Stimulated activated CD4-positive, alpha-beta T cell treated with anti-CD3 and anti-CD28 coated beads, Interleukin-1b, Interleukin-23, amount 100 ng/mL, for 48 hours (primary cell): ENCODE measurements around the gene PDE8B.

Source experiments
- DNase-seq: peaks from one replicate; pipeline ENCODE4 v3.0.0-alpha.2; 2020

The PDE8B gene

DNA sequence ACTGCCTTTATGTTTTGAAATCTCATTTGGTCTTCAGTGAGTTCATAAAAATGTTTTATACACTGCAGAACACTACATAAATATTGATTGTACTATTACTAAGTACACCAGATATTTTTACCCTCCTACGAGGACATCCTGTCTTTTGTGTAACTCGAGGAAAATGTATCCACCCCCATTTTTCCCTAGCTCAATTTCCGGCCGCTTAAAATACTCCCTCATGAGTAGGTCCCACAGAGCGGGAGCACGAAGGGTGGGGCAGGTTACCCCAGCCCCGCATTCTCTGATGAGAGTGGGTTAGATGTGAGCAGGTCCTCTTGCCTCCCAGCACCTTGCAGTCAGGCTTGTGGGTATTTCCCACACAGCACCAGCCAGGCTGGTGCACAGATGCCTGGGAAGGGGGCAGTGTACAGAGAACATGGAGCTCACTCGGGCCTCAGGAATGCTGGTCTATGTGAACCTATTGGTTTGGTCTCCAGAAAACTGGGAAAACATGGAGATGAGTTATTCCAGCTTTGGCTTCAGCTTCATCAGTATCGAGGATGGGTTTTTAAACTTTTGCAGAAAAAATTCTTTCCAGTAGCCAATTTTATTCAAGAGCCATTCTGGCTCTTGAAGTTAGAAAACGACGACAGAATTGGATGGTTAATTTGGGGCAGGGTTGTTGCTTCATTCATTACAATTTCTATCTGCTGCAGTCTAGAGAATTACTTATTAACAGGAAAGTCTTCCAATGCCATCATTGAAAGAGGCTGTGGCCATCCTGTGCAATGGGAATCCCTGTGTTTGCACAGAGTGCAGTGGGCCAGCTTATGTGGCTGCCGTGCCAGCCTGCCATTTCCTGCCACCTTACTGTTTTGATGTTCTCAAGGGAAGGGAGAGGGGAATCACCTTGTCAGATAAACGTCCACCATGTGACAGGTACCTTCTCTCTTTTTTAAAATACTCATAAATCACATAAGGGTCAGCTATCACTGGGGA, 208.4 kb downstream of the PDE8B start:
- DNase-seq: no peak

- no peak for DNase-seq
Observed at GRCh38 chr5:77419644-77420582, 209.4 kb downstream of the PDE8B start.

DNA sequence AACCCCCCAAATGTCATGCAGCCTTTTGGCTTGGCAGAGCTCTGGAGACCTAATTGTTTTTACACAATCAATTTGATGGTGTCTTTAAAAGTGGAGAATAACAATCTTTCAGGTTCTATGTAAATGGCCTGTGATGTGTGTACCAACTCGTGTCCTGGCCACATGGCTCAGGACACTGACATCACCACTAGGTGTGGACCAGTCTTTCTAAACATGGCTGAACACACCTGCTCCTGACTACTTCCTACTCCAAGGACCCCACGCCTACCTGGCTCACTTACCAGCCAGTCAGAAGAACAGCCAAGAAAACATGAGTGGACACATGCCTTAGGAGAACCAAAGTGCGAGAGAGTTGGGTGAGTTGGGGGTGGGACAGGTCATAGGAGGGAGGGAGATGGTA, 210.5 kb downstream of the PDE8B start:
- DNase-seq: no peak

DNA sequence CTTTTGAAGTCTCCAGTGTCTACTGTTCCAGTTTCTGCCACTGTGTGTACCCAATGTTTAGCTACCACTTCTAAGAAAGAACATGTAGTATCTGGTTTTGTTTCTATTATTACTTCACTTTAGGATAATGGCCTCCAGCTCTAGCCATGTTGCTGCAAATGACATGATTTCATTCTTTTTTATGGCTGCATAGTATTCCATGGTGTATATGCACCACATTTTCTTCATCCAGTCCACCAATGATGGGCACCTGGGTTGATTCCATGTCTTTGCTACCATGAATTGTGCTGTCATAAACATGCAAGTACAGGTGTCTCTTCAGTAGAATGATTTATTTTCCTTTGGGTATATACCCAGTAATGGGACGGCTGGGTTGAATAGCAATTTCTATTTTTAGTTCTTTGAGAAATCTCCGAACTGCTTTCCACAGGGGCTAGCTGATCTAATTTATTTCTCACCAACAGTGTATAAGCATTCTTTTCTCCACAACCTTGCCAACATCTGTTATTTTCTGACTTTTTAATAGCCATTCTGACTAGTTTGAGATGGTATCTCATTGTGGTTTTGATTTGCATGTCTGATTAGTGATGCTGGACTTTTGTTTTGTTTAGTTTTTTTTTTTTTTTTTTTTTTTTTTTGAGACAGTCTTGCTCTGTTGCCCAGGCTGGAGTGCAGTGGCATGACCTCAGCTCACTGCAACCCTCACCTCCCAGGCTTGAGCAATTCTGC, 212.7 kb downstream of the PDE8B start:
- no peak for DNase-seq

GRCh38 chr5:77424921-77425320, 214.4 kb downstream of the PDE8B start:
- no peak for DNase-seq

- DNase-seq: no peak
Observed at GRCh38 chr5:77425420-77425819, 214.9 kb downstream of the PDE8B start.

DNA sequence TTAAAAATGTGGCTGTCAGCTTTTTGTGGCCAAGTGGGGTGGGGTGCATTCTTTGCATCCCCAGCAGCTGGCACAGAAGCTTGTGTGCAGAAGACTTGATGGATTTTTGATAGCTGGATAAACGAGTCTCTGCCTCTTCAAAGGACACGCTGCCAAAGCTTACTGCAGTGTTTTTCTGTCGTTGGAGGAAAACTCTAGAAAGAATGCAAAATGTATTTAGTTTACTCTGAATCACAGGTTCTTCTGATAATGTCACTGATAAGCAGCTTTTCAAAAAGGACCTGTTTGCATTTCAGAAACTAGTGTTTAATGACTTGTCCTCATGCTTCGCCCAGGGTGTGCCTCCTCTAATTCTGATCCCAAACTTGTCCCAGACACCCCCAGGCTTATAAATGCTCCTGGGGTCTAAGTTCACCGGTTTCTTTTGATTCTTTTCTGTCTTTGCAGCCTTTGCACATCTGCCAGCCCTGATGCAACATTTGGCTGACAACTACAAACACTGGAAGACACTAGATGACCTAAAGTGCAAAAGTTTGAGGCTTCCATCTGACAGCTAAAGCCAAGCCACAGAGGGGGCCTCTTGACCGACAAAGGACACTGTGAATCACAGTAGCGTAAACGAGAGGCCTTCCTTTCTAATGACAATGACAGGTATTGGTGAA, 215.6 kb downstream of the PDE8B start:
- DNase-seq: no peak

DNA sequence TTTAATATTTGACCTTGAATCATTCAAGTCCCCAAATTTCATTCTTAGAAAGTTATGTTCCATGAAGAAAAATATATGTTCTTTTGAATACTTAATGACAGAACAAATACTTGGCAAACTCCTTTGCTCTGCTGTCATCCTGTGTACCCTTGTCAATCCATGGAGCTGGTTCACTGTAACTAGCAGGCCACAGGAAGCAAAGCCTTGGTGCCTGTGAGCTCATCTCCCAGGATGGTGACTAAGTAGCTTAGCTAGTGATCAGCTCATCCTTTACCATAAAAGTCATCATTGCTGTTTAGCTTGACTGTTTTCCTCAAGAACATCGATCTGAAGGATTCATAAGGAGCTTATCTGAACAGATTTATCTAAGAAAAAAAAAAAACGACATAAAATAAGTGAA, 216.2 kb downstream of the PDE8B start:
- DNase-seq: no peak

DNA sequence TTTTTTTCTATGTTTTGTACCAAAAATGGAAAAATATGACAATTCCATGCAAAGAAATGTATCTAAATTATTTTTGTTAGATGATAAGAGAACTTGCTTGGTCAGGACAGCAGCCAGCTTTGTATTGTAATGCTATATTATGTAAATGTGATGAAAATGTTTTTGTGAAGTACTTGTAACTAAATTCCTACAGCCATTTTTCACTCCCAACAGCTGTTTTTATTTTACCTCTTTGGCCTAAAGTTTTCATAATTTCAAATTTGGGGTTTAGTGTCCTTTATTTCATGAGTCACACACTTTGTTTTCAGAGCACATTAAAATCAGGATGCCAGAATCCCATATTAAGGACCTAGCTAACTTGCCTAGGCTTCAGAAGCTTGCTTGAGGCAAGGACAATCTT, 217.5 kb downstream of the PDE8B start:
- no peak for DNase-seq

DNA sequence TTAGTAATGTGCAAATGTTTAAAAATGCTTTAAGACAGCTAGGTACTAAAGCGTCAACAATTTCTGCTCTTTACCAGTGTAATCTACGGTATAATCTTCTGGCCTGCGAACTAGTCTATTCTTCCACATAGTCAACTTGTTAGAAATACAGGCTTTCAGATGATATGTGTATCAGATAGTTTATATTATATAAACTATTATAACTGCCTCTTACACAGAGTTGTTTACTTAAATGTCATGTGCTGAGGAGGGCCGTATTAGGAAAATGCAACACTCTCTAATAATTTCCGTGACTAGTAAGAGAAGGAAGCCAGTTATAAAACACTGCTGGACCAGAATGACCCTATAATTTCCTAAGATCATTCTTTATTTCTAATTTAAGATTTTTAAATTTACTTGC, 218.0 kb downstream of the PDE8B start:
- DNase-seq: no peak

DNA sequence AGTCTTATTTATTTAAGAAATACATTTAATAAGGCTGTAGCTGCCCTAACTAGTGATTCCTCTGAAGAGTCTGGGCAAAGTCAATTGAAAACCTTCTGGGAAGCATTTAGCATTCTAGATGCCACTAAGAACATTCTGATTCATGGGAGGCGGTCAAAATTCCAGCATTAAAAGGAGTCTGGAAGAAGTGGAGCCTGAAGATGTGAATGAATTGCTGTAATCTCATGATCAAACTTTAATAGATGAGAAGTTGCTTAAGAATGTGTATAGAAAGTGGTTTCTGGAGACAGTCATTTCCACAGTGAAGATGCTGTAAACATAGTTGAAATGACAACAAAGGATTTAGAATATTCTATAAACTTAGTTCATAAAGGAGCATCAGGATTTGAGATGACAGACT, 220.2 kb downstream of the PDE8B start:
- DNase-seq: no peak

- DNase-seq: no peak
Observed at GRCh38 chr5:77431286-77431685, 220.8 kb downstream of the PDE8B start.

DNA sequence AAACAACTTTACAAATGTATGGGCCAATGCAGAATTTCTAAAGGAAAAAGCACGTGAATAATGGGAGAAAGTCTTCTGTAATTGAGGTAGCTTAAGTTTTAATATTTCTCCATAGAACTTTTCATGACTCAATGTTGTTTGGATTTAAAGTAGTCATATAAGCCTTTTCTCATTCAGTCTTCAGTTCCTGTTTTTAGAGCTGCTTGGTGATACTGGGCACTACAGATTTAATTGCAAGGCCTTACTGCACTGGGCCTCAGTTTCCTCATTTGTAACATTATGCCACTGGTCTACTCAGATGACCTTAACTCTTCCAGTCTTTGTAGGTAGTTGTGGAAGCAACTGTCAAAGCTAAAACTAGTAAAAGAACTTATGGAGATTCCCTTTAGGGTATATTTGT, 221.2 kb downstream of the PDE8B start:
- DNase-seq: no peak

DNA sequence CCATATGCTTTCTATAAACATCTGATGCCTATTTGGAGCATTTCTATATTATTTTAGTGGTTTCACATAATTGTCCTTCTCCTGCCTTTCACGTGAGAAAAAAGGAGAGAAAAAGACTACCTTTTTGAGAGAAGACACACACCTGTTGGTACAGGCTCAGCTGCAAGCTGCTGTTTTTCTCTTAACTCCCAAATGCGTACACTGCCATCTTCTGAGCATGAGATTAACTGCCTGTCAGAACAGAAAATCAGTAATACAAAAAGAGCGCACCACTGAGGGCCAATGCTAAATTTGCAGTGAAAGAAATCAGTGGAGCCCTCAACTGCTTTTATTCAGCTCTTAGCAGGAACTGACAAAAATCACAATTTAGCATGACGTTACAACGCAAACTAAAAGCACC, 226.7 kb downstream of the PDE8B start:
- no peak for DNase-seq

DNA sequence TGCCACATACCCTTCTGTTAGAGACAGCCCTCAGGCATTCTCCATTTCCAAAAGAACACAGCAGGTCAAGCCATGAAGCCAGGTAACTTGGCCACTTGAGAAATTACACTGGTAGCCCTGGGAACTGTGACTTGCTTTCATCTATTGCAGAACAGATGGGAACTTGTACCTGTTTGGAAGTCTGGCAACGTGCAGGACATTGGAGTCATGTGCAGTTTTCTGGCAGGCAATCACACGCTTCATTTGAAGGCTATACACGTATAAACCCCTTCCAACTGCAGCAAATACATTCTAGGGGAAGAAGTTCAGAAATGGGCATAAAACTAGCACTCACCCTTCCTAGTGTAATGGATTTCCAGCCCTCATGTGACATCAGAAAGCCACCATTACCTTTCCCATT, 227.6 kb downstream of the PDE8B start:
- DNase-seq: no peak

- DNase-seq: no peak
Observed at GRCh38 chr5:77443670-77444069, 233.2 kb downstream of the PDE8B start.

DNA sequence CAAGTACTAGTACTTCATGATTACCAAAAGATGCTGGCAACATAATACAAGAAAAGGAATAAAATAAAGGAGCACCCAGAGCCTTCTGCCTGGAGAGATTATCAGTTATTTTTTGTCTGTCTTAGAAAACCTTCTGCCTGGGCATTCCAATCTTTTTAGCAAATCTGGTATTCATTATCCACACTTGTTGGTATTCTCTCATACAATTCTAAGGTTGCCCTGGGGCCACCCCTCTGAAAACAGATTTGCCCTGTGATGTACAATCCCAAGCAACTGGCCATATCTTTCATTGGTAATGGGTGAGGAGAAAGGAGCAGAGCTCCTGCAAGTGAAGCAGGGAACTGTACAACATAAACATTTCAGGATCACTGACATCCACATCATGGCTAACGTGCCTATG, 233.9 kb downstream of the PDE8B start:
- no peak for DNase-seq

DNA sequence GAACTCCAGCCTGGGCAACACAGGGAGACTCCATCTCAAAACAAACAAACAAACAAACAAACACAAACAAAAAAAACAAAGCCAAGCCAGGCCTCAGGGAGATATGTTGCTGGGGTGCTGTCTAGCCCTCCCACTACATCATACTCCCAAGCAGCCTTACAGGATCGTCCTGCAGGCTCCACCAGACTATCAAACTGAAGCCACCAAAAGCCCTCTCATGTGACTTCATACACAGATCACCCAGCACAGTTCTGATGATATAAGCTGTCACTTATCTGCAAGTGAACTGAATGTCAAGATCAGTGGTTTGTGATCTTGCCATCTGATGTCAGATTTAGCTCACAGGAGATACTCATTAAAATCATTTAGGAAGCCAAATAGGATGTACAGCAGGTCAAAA, 238.4 kb downstream of the PDE8B start:
- DNase-seq: no peak

DNA sequence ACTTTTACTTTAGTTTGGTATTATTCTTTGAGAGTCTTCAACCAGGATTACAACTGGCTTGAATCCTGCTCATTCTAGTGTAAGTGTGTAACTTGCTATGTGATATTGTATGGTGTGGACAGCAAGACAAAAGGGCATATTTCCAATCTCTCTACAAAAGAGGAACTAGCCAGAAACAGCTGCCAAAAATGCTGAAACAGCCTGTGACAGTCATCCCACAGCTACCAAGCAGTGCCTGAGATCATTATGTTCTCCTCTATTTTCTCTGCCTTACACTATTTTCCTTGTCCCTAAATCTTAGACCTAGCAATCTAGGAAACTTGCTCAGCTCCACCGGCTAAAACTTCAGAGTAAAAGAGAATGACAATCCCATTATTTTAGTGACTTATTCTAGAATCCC, 238.8 kb downstream of the PDE8B start:
- no peak for DNase-seq

- no peak for DNase-seq
Observed at GRCh38 chr5:77449981-77450380, 239.5 kb downstream of the PDE8B start.

DNA sequence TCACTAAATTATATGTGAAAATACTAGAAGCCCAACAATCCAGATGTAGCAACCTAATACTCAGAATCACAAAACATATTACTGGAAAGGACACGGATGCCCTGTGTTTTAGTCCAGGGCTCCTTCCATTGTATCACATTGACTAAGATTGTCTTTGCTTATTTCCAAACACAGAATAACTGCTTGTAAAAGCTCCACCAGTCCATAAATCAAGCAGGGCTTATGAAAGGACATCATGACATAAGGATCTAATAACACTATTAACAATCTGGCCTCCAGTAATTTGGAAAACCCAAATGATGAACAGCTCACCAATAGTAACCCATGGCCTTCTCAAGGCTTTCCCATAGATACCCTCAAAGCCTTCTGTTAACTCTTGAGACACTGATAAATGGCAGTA, 241.9 kb downstream of the PDE8B start:
- no peak for DNase-seq

DNA sequence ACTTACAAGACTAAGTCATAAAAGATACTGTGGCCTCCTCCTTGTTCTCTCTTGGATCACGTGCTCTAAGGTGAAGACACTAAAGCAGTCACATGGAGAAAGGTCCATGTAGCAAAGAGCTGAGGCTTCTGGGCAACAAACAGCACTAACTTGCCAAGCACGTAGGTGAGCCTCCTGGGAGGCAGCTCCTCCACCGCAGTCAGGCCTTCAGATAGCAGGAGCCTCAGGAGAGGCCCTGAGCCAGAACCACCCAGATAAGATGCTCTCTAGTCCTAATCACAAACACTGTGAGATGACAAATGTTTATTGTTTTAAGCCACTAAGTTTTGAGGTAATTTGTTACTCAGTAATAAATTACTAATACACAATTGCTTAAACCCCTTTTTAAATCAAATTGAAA, 243.6 kb downstream of the PDE8B start:
- DNase-seq: no peak

DNA sequence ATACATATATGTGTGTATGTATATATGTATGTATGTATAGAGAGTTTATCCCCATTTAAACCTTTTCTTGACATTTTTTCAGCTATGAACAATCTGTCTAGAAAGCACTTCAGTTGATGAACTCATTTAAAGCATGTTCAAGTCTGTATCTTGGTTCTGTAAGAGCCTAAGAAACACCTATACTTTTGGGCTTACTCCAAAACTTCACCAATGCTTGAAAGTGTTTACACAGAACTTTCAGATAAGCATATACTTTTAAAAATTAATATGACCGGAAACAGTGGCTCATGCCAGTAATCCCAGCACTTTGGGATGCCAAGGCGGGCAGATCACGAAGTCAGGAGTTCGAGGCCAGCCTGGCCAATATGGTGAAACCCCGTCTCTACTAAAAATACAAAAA, 250.8 kb downstream of the PDE8B start:
- no peak for DNase-seq
